T-helper 2 cell treated with Interferon-gamma antibody and Interleukin-4, amounts not matched to agents 100 ng/mL and 5 ng/mL, for 36 hours (primary cell): Measurements from ENCODE around the gene NTSR2. TPM values are rescaled to one million over a fixed set of nuclear protein-coding genes. Genes with fewer than 3 reads are reported as not detected.

Experiments used
- intact Hi-C: fragments of 100-400 bp; cut with micrococcal nuclease; formaldehyde crosslinking; loops from one replicate; pipeline ENCODE4 v1.15.1; 2023
- total RNA-seq: library from RNA; stranded (reverse); gene quantifications from 2 replicates; pipeline ENCODE4 v1.2.3, GENCODE V29; 2022

Gene NTSR2
- not detected in 2 replicates for total RNA-seq

GRCh38 chr2:11669454-11670291 lies at the start of gene NTSR2:
NTSR2 (minus strand) TSS chr2:11670195; CDS start chr2:11670129, 66 bp downstream.
- intact Hi-C loops: no loop called here

- intact Hi-C loops: no loop called here
These were observed 49.4 kb upstream of the NTSR2 start for GRCh38 chr2:11719230-11719977.

- intact Hi-C loops: no loop called here
These were observed 48.6 kb upstream of the NTSR2 start for GRCh38 chr2:11718606-11719005.

- intact Hi-C loops: no loop called here
These were observed 47.6 kb upstream of the NTSR2 start for GRCh38 chr2:11717623-11718022.

GRCh38 chr2:11716689-11717321 lies 46.8 kb upstream of the NTSR2 start:
- intact Hi-C loops: no loop called here

GRCh38 chr2:11715987-11716652 lies 46.1 kb upstream of the NTSR2 start:
- intact Hi-C loops: no loop called here

GRCh38 chr2:11713815-11714214 lies 43.8 kb upstream of the NTSR2 start:
- intact Hi-C loops: no loop called here

GRCh38 chr2:11712866-11713265 lies 42.9 kb upstream of the NTSR2 start:
- intact Hi-C loops: no loop called here

- intact Hi-C loops: no loop called here
These were observed 41.8 kb upstream of the NTSR2 start for GRCh38 chr2:11711751-11712150.

GRCh38 chr2:11711354-11711716 lies 41.3 kb upstream of the NTSR2 start:
- intact Hi-C loops: no loop called here

GRCh38 chr2:11710632-11711353 lies 40.8 kb upstream of the NTSR2 start:
- intact Hi-C loops: no loop called here

GRCh38 chr2:11710210-11710609 lies 40.2 kb upstream of the NTSR2 start:
- intact Hi-C loops: no loop called here

- intact Hi-C loops: no loop called here
These were observed 39.3 kb upstream of the NTSR2 start for GRCh38 chr2:11709293-11709692.

- intact Hi-C loops: no loop called here
These were observed 38.1 kb upstream of the NTSR2 start for GRCh38 chr2:11708106-11708505.

GRCh38 chr2:11705711-11706110 lies 35.7 kb upstream of the NTSR2 start:
- intact Hi-C loops: no loop called here

- intact Hi-C loops: no loop called here
These were observed 35.1 kb upstream of the NTSR2 start for GRCh38 chr2:11705063-11705462.

- intact Hi-C loops: no loop called here
These were observed 33.7 kb upstream of the NTSR2 start for GRCh38 chr2:11703700-11704099.

- intact Hi-C loops: no loop called here
These were observed 33.0 kb upstream of the NTSR2 start for GRCh38 chr2:11702946-11703345.

- intact Hi-C loops: no loop called here
These were observed 31.8 kb upstream of the NTSR2 start for GRCh38 chr2:11701751-11702301.

- intact Hi-C loops: no loop called here
These were observed 31.2 kb upstream of the NTSR2 start for GRCh38 chr2:11701206-11701605.
